ENCODE measurements around the gene CLEC6A. TPM values are rescaled to one million over a fixed set of nuclear protein-coding genes. Genes with fewer than 3 reads are reported as not detected.
A peak's percentile ranks its signal among the peaks of the same experiment; 100 is the strongest.

Gene CLEC6A
- total and polyA plus RNA-seq, 2 of the 8 experiments (the other 6 are each of a cell fraction or from before 2014, with no cell fraction given) = not detected

GRCh38 chr12:8499616-8500015 lies 43.9 kb downstream of the CLEC6A start:
- H3K9ac ChIP-seq (replicated peaks in 1 of 4; ENCODE audit: extremely low read depth in 1 of 4, low read depth in 3 of 4, low read length in 3 of 4) = no peak overlapping the region
- H3K36me3 ChIP-seq (ENCODE audit: control insufficient read depth in 2 of 4, insufficient read depth in 4 of 4, low read length in 3 of 4) = no peaks in the 10 kb centered on the region; a peak in 1 of 8 replicates
- no peak overlapping the region for H2BK120ac ChIP-seq (replicated peaks; ENCODE audit: low read depth, low read length)
- no peaks in the 10 kb centered on the region for H4K20me1 ChIP-seq (replicated peaks in 1 of 2; ENCODE audit: control insufficient read depth in 1 of 2, insufficient read depth in 2 of 2, low read length in 2 of 2)
- H3K4ac ChIP-seq (replicated peaks; ENCODE audit: insufficient read length, low read depth, low read length) = no peak overlapping the region
- 0 out of 2 replicates have a peak overlapping the region, but pooled peaks have one; percentile 23 for H2BK12ac ChIP-seq (ENCODE audit: low read depth, low read length)
- H4K5ac ChIP-seq (ENCODE audit: insufficient read length, low read depth, low read length) = no peak overlapping the region
- H2BK20ac ChIP-seq (ENCODE audit: low read length) = no peak overlapping the region
- no peaks in the 10 kb centered on the region for H3K23me2 ChIP-seq (ENCODE audit: low read depth, low read length)
- peak overlapping the region; percentile 97 for H2AFZ ChIP-seq (ENCODE audit: low read length)
- no peak overlapping the region for H3K56ac ChIP-seq (replicated peaks; ENCODE audit: insufficient read length, low read depth, low read length)
- no peak overlapping the region; the same call in 1 of the 2 replicates for H3K27ac ChIP-seq (ENCODE audit: low read depth, low read length)
- ChIA-PET POLR2A (ENCODE audit: partially characterized antibody) (no interaction called here), CTCF (ENCODE audit: partially characterized antibody) (interaction anchor here (0.5 to 1.3 kb wide), 11 partner anchors 10 to 775 kb away, joined by 3 to 5 read pairs (median 3); no protein-coding TSS in a partner anchor)
- H3K4me1 ChIP-seq (replicated peaks in 1 of 4; ENCODE audit: control insufficient read depth in 3 of 4, insufficient read depth in 4 of 4, low read length in 3 of 4) = peaks cover 0 to 5% (median 2%) of the 10 kb centered on the region in 4 experiments; a peak in 5 of 7 replicates
- no peaks in the 10 kb centered on the region for H3K79me1 ChIP-seq (ENCODE audit: low read depth, low read length)
- no peak overlapping the region for H4K8ac ChIP-seq (ENCODE audit: extremely low read depth, insufficient read depth, low read length)
- H2AK5ac ChIP-seq (ENCODE audit: low read depth, low read length) = no peak overlapping the region
- H3K14ac ChIP-seq (ENCODE audit: insufficient read length) = no peak overlapping the region
- no peak overlapping the region for H3K18ac ChIP-seq (ENCODE audit: extremely low read depth, low read length)
- no peak overlapping the region for H3K4me3 ChIP-seq (ENCODE audit: extremely low read depth in 1 of 4, insufficient read depth in 2 of 4, low read depth in 3 of 4, low read length in 4 of 4)
- no peaks in the 10 kb centered on the region for H3K9me3 ChIP-seq (ENCODE audit: insufficient read depth in 2 of 2, low read depth in 1 of 2, low read length in 1 of 2)
- H3K79me2 ChIP-seq (ENCODE audit: control insufficient read depth in 1 of 2, insufficient read depth in 2 of 2, low read length in 2 of 2) = no peaks in the 10 kb centered on the region
- DNase-seq (ENCODE audit: low read depth in 1 of 2, low spot score in 2 of 2) (no peak), FAIRE-seq (peak; percentile 28)
- no peak for TF ChIP-seq ASH2L (IDR thresholded peaks at IDR 0.05; ENCODE audit: low read length)
- TF ChIP-seq CTCF (IDR thresholded peaks at IDR 0.05; ENCODE audit: control extremely low read depth in 1 of 3, insufficient read depth in 1 of 3, low read depth in 1 of 3, low read length in 3 of 3) = peak in 2 of 3 experiments; percentile 24 to 29; a peak in 2 of 4 replicates
- TF ChIP-seq RAD21 (IDR thresholded peaks at IDR 0.05 in 1 of 2, conservative IDR thresholded peaks at IDR 0.05 in 1 of 2; ENCODE audit: low read depth in 2 of 2, low read length in 2 of 2) = peak; percentile 37 to 49
- no peak for TF ChIP-seq RNF2 (IDR thresholded peaks at IDR 0.05; ENCODE audit: borderline replicate concordance, low read depth, low read length, missing control alignments, poor library complexity, severe bottlenecking)
- TF ChIP-seq E2F6 (IDR thresholded peaks at IDR 0.05) = no peak
- no peak for TF ChIP-seq SRF (IDR thresholded peaks at IDR 0.05; ENCODE audit: low read depth, low read length)
- TF ChIP-seq TBP (IDR thresholded peaks at IDR 0.05; ENCODE audit: low read depth, low read length) = no peak
- no peak overlapping the region for H4K91ac ChIP-seq (replicated peaks; ENCODE audit: insufficient read length, low read length)
- WGBS, 2 experiments (ENCODE audit: extremely low coverage in 1 of 2, insufficient coverage in 1 of 2, insufficient read length in 1 of 2, insufficient replicate concordance in 2 of 2, low coverage in 1 of 2, low lambda C conversion rate in 2 of 2, missing lambda C conversion rate in 1 of 2) = 44% methylated on average over 4 of the region's 4 CpGs; no CpG with 5 or more reads in 1 of the 2 experiments
- no peak overlapping the region for H3K4me2 ChIP-seq (ENCODE audit: insufficient read depth in 1 of 2, low read depth in 2 of 2, low read length in 2 of 2)
- no peaks in the 10 kb centered on the region for H3K27me3 ChIP-seq (replicated peaks in 1 of 4; ENCODE audit: control insufficient read depth in 3 of 4, extremely low read depth in 1 of 4, insufficient read depth in 3 of 4, low read length in 3 of 4)
- H2BK5ac ChIP-seq (ENCODE audit: low read depth, low read length) = 0 out of 2 replicates have a peak overlapping the region, but pooled peaks have one; percentile 14
- H3K23ac ChIP-seq (ENCODE audit: insufficient read length) = no peak overlapping the region
- no peak overlapping the region for H2BK15ac ChIP-seq (ENCODE audit: low read length)

Measured in H1 (cell line).